Measurements from ENCODE around the gene CHCHD6. TPM values are rescaled to one million over a fixed set of nuclear protein-coding genes. Genes with fewer than 3 reads are reported as not detected.

The CHCHD6 gene
- total RNA-seq, 2 donors from 2014 or later: 9.3 to 13.2 TPM

DNA sequence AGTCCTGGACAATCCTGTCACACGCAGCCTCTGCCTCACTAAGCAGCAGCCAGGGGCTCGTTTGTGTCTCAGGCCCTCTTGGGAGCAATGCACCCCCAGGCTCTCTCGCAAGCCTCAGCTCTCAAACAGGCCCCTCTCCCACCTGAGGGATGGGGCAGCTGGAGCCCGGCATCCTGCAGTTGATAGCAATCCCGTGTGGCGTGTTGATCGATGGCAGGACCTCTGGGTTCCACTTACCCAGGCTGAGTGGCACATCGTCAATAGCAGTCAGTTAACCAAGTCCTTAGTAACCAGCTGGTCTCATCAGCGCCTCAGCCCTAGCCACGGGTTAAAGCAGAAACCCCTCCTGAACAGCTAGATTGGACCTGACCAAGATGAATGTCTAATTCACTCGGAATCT, 242.4 kb downstream of the CHCHD6 start:
- intact Hi-C loops (cut with DNase I): no loop called here
- H3K4me3 ChIP-seq: no peak overlapping the region
- H3K27ac ChIP-seq: no peak overlapping the region
- H3K9me3 ChIP-seq: no peaks in the 10 kb centered on the region
- no peaks in the 10 kb centered on the region for H3K4me1 ChIP-seq
- TF ChIP-seq, protein P1, sequence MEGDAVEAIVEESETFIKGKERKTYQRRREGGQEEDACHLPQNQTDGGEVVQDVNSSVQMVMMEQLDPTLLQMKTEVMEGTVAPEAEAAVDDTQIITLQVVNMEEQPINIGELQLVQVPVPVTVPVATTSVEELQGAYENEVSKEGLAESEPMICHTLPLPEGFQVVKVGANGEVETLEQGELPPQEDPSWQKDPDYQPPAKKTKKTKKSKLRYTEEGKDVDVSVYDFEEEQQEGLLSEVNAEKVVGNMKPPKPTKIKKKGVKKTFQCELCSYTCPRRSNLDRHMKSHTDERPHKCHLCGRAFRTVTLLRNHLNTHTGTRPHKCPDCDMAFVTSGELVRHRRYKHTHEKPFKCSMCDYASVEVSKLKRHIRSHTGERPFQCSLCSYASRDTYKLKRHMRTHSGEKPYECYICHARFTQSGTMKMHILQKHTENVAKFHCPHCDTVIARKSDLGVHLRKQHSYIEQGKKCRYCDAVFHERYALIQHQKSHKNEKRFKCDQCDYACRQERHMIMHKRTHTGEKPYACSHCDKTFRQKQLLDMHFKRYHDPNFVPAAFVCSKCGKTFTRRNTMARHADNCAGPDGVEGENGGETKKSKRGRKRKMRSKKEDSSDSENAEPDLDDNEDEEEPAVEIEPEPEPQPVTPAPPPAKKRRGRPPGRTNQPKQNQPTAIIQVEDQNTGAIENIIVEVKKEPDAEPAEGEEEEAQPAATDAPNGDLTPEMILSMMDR (IDR thresholded peaks at IDR 0.05): no peak
- no peak for DNase-seq
- no peaks in the 10 kb centered on the region for H3K36me3 ChIP-seq
- H3K9ac ChIP-seq (ENCODE audit: low read depth in 2 of 2, low read length in 2 of 2): no peak overlapping the region
- no peaks in the 10 kb centered on the region for H3K27me3 ChIP-seq

DNA sequence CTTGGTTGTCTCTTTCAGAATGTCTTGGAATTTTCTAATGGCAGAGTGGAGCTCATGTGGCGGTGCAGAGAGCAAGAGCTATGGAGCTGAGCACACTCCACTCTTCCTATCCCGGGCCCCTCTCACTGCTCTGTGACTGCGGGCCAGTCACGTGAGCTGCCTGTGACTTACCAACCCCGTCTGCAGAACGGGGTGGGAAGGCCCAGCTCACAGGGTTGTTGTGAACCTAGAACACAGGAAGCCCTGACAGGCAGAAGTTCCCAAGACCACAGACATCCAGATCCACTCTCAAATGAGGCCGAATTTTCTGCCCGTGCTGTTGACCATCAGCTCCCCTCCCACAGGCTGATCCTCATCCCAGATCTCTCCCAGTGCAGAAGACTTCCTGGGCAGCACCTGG, 243.4 kb downstream of the CHCHD6 start:
- TF ChIP-seq, protein P1 (IDR thresholded peaks at IDR 0.05): no peak

DNA sequence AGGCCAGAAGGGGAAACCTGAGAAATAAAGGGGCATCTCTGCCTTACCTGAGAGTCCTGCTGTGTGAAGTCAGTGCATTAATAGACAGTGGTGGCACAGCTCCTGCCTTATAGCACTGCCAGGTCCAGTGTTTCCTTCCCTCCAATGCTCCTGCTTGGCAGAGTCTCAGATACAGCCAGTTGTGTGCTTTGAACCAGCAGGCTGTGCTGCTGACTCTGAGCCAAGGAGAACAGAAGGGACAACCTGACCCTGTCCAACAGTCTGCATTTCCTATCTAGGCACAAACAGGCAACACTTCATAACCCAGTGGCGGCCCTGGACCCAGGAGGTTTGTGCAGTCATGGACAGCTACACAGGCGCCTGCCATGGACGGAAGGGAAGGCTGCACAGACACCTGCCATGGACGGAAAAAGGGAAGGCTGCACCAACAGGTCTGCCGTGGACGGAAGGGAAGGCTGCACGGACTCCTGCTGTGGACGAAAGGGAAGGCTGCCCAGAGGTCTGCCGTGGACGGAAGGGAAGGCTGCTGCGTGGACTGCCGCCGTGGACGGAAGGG, 245.0 kb downstream of the CHCHD6 start:
- Histone ChIP-seq H3K4me3 (no peak overlapping the region), H3K9me3 (no peaks in the 10 kb centered on the region), H3K27ac (no peak overlapping the region), H3K9ac (ENCODE audit: low read depth in 2 of 2, low read length in 2 of 2) (no peak overlapping the region), H3K4me1 (no peaks in the 10 kb centered on the region), H3K27me3 (no peaks in the 10 kb centered on the region), H3K36me3 (no peaks in the 10 kb centered on the region)
- TF ChIP-seq, protein P1 (IDR thresholded peaks at IDR 0.05): no peak
- DNase-seq: no peak
- intact Hi-C loops (cut with DNase I): no loop called here

More for the DNA sequence above, 243.4 kb downstream of the CHCHD6 start:
- Histone ChIP-seq H3K27ac (no peak overlapping the region), H3K9ac (ENCODE audit: low read depth in 2 of 2, low read length in 2 of 2) (no peak overlapping the region), H3K9me3 (no peaks in the 10 kb centered on the region), H3K4me1 (no peaks in the 10 kb centered on the region), H3K4me3 (no peak overlapping the region), H3K27me3 (no peaks in the 10 kb centered on the region), H3K36me3 (no peaks in the 10 kb centered on the region)
- DNase-seq: no peak
- intact Hi-C loops (cut with DNase I): no loop called here

DNA sequence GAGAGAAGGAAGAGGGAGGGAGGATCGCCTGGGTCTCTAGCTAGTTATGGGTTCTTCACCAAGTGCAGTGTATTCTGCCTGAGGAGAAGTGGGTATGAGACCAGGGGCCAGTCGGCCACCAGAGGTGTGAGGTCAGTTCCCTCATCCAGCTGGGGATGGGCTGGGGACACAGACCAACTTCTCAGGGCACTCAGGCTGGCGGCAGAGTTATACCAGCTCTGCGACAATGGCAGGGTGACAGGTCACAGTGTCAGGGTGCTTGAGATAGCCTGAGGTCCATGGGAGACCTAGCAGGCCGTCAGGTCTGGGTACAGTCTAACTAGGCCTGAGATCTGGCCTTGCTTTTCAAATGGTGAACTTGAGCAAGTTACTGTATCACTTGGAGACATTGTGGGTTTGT, 247.5 kb downstream of the CHCHD6 start:
- Histone ChIP-seq H3K4me3 (no peak overlapping the region), H3K27me3 (no peaks in the 10 kb centered on the region), H3K4me1 (no peaks in the 10 kb centered on the region), H3K9ac (ENCODE audit: low read depth in 2 of 2, low read length in 2 of 2) (no peak overlapping the region), H3K9me3 (no peaks in the 10 kb centered on the region), H3K36me3 (no peaks in the 10 kb centered on the region), H3K27ac (no peak overlapping the region)
- intact Hi-C loops (cut with DNase I): no loop called here
- DNase-seq: no peak
- TF ChIP-seq, protein P1 (IDR thresholded peaks at IDR 0.05): no peak

DNA sequence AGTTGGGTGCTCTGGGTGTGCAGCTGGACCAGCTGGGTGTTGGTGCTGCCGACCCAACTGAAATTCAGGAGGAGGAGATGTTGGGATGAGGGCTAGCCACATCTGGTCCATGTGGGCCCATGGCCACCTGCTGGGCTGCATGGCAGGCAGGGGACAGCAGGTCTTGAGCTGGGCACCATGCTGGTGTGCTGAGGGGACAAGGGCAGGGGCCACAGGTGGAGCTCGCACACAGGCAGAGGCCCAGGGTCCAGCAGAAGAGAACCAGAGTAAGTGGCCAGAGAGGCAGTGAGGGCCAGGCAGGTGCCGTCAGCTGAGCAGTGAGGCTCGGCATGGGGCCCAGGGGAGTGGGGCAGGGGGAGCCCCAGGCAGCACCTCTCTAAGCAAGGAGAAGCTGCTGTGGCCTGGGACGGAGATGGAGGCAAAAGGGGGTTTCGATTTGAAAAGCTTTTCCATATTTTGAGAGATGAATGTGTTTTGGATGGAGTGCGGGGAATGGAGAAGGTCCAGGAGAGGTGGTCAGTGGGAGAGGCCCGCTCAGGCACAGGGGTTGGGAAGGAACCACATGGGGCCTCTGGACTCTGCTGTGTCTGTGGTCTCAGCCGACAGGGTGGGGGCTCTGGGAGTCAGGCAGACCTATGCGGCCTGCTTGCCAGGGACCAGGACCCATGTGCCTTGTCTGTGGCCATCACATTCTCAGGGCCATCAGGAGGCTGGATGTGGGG, 248.4 kb downstream of the CHCHD6 start:
- TF ChIP-seq, protein P1 (IDR thresholded peaks at IDR 0.05): no peak
- Histone ChIP-seq H3K36me3 (no peaks in the 10 kb centered on the region), H3K9ac (ENCODE audit: low read depth in 2 of 2, low read length in 2 of 2) (no peak overlapping the region), H3K4me3 (no peak overlapping the region), H3K27ac (no peak overlapping the region), H3K27me3 (no peaks in the 10 kb centered on the region), H3K9me3 (no peaks in the 10 kb centered on the region), H3K4me1 (no peaks in the 10 kb centered on the region)
- no peak for DNase-seq
- intact Hi-C loops (cut with DNase I): no loop called here

Data from colonic mucosa (tissue), 4 donors.